Right lobe of liver (tissue), 6 donors: ENCODE data around the gene ANXA2. TPM values are rescaled to one million over a fixed set of nuclear protein-coding genes. Genes with fewer than 3 reads are reported as not detected.

Source experiments
- ATAC-seq, 4 donors: fragments of 200-7000 bp; cut with Tn5 transposase; one replicate each; pipeline ENCODE4 v1.9.1; 2020; ENCODE audit warnings: mild to moderate bottlenecking in 4 of 4, moderate library complexity in 4 of 4
- DNase-seq, 3 donors: peaks; one replicate each; pipeline ENCODE4 v3.0.0-alpha.2; 2020
- H3K27ac ChIP-seq, 3 donors: fragments of 200-600 bp; one replicate each; pipeline ENCODE4 v1.8.0; 2022
- H3K27me3 ChIP-seq, 2 donors: fragments of 200-600 bp; one replicate each; pipeline ENCODE4 v1.8.0; 2022
- H3K36me3 ChIP-seq, 4 donors: fragments of 200-600 bp; sonication (generic) in 1 of 4; one replicate each; pipeline versions ENCODE4 v1.5.1 to v1.8.0; 2017 to 2022; ENCODE audit warnings: control low read depth in 1 of 4
- H3K4me1 ChIP-seq, 4 donors: fragments of 200-600 bp; sonication (generic) in 1 of 4; one replicate each; pipeline versions ENCODE4 v1.5.1 to v1.8.0; 2017 to 2022; ENCODE audit warnings: control low read depth in 1 of 4
- H3K4me3 ChIP-seq, 3 donors: fragments of 200-600 bp; one replicate each; pipeline ENCODE4 v1.8.0; 2022
- H3K9me3 ChIP-seq, 4 donors: fragments of 200-600 bp; sonication (generic) in 1 of 4; one replicate each; pipeline versions ENCODE4 v1.5.1 to v1.8.0; 2017 to 2022; ENCODE audit warnings: control low read depth in 1 of 4
- CTCF ChIP-seq, 4 donors: fragments of 200-600 bp in 3 of 4; fragments of 450-650 bp in 1 of 4; IDR thresholded peaks; one replicate each; pipeline versions ENCODE4 v1.5.1 to v1.8.0; 2016 to 2022; ENCODE audit warnings: antibody characterized with exemption in 4 of 4, mild to moderate bottlenecking in 2 of 4
- POLR2A ChIP-seq: fragments of 450-650 bp; IDR thresholded peaks from one replicate; pipeline ENCODE4 v1.6.1; 2017; ENCODE audit warnings: antibody characterized with exemption, mild to moderate bottlenecking
- WGBS: methylation state at CpG from one replicate; pipeline ENCODE4 v1.1.6; 2018; ENCODE audit warnings: low coverage, low lambda C conversion rate; ENCODE audit not compliant: insufficient coverage; ENCODE audit errors: missing lambda C conversion rate; 5-methylcytosine and 5-hydroxymethylcytosine counted together
- intact Hi-C, 2 donors: fragments of 100-400 bp; cut with DNase I; formaldehyde crosslinking; loops; one replicate each; pipeline versions ENCODE4 v1.11.2 to v1.14.1; 2022
- total RNA-seq, 6 experiments: library from RNA; depleted of rRNA in 2 of 6; stranded (reverse); fragments of >200 nt in 2 of 6; fragmentation: NEBNext Ultra II Directional in 3 of 6; extraction: Animal tissue kit (Norgen Biotek cat#: 25700) in 3 of 6; gene quantifications; one replicate each; pipeline versions ENCODE4 v1.1.0 to v1.2.4, GENCODE V29; 2016 to 2023
- donor health status: DM: no; HTN: yes; CAD: no.
- donor health status: DM: no; HTN: no; CAD: no.
- donor health status: DM: no; HTN: no; CAD: no.
- donor health status: DM: no; HTN: yes; CAD: no.
- donor health status: DM: no; HTN: yes; CAD: no.

Gene ANXA2
- total RNA-seq, 6 experiments from 2014 or later: 62.2 to 419 (median 178) TPM

DNA sequence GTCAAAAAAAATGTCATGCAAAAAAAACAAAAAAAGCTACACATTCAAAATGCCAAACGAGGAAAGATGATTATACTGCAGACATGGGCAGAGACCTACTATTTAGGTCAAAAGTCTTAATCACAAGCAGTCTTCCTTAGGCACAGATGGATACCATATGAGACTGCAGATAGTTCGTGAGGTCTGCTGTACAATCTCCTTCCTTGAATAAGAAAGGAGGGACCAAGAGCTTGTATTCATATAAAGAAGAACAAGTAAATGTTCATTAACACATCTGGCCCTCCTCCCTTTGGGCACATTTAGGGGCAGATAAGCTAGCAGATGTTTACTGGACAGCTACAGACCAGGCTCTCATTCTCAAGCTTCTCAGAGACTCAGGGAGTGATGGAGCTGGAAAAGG is 45.3 kb downstream of the ANXA2 start:
- DNase-seq (no peak), ATAC-seq (no peak)
- H3K36me3 ChIP-seq: peaks cover 40 to 89% (median 44%) of the 10 kb centered on the region in 4 donors
- no peak overlapping the region for H3K27ac ChIP-seq
- H3K9me3 ChIP-seq: no peaks in the 10 kb centered on the region
- no peaks in the 10 kb centered on the region for H3K4me1 ChIP-seq
- TF ChIP-seq POLR2A: no peak
- no peak overlapping the region for H3K4me3 ChIP-seq
- 76% methylated on average over 2 of the region's 2 CpGs for WGBS
- intact Hi-C loops: no loop called here
- H3K27me3 ChIP-seq: no peaks in the 10 kb centered on the region

- DNase-seq: no peak
- no peaks in the 10 kb centered on the region for H3K9me3 ChIP-seq
- no peaks in the 10 kb centered on the region for H3K4me1 ChIP-seq
- no peak for ATAC-seq
- H3K4me3 ChIP-seq: no peak overlapping the region
- H3K27me3 ChIP-seq: no peaks in the 10 kb centered on the region
- 83% methylated on average over 3 of the region's 3 CpGs for WGBS
- TF ChIP-seq POLR2A (no peak), CTCF (IDR thresholded peaks at IDR 0.05) (no peak)
- no peak overlapping the region for H3K27ac ChIP-seq
- peaks cover 42 to 89% (median 55%) of the 10 kb centered on the region in 4 donors for H3K36me3 ChIP-seq
- intact Hi-C loops: no loop called here
Observed at GRCh38 chr15:60351066-60351465, 46.7 kb downstream of the ANXA2 start.

DNA sequence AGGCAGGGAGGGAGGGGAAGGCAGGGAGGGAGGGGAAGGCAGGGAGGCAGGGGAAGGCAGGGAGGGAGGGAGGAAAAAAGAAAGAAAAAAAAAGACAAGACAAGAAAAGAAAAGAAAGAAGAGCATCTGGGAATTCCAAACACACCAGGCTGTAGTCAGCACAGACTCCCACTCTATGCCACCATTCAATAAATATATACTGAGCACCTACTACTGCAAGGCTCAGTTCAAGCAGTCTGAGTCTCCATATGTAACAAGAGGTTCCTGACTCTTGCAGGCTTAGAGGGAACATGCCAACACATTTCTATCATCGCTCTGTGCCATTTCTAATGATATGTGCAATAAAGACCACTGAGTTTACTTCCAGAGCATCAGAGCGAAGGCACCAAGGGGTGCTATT is 47.7 kb downstream of the ANXA2 start:
- DNase-seq (no peak), ATAC-seq (no peak)
- no peaks in the 10 kb centered on the region for H3K9me3 ChIP-seq
- H3K4me1 ChIP-seq: no peaks in the 10 kb centered on the region
- H3K27me3 ChIP-seq: no peaks in the 10 kb centered on the region
- no peak for TF ChIP-seq CTCF (IDR thresholded peaks at IDR 0.05)
- TF ChIP-seq POLR2A: no peak
- 100% methylated on average over 1 of the region's 2 CpGs for WGBS
- H3K27ac ChIP-seq: no peak overlapping the region
- peaks cover 42 to 80% (median 51%) of the 10 kb centered on the region in 4 donors for H3K36me3 ChIP-seq
- no peak overlapping the region for H3K4me3 ChIP-seq
- intact Hi-C loops: no loop called here

- Histone ChIP-seq H3K36me3 (peaks cover 42 to 76% (median 50%) of the 10 kb centered on the region in 4 donors), H3K27me3 (no peaks in the 10 kb centered on the region), H3K9me3 (no peaks in the 10 kb centered on the region), H3K4me1 (no peaks in the 10 kb centered on the region), H3K4me3 (no peak overlapping the region), H3K27ac (no peak overlapping the region)
- TF ChIP-seq CTCF (IDR thresholded peaks at IDR 0.05) (no peak), POLR2A (no peak)
- DNase-seq (no peak), ATAC-seq (no peak)
- intact Hi-C loops: no loop called here
- 94% methylated on average over 2 of the region's 2 CpGs for WGBS
Observed at GRCh38 chr15:60349589-60349988, 48.2 kb downstream of the ANXA2 start.

DNA sequence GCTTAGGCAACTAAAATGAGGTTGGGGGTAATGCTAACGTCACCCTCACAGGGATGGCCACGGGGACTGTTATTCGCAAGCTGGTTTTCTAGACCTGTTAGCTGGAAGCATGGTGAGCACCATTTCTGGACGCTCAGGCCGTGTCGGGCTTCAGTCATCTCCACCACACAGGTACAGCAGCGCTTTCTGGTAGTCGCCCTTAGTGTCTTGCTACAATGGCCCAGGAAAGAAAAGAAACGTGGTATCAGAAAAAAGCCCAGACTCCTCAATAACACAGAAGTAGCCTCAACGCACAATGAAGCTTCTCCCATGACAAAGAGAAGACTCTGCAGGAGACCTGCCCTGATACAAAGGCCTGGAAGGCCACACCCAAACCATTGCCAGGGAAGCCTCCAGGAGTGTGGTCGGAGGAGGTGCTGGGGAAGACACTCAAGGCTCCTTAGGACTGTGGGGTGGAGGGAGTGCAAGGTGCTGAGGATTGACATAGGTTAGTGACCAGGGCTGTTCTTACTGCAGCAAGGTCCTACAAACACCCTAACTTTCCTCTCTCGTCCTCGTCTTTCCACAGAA is 50.2 kb downstream of the ANXA2 start:
- H3K36me3 ChIP-seq: peaks cover 26 to 56% (median 38%) of the 10 kb centered on the region in 4 donors
- H3K4me3 ChIP-seq: no peak overlapping the region
- H3K27ac ChIP-seq: no peak overlapping the region
- 89% methylated on average over 7 of the region's 13 CpGs for WGBS
- no peak for ATAC-seq
- no peaks in the 10 kb centered on the region for H3K9me3 ChIP-seq
- no peaks in the 10 kb centered on the region for H3K4me1 ChIP-seq
- TF ChIP-seq CTCF (IDR thresholded peaks at IDR 0.05): no peak
- DNase-seq: no peak
- H3K27me3 ChIP-seq: no peaks in the 10 kb centered on the region
- intact Hi-C loops: no loop called here
